GM12892 (cell line): Measurements from ENCODE around the gene PPP2R5C.

Source experiments
- POLR2A ChIP-seq: IDR thresholded peaks from 2 replicates; pipeline ENCODE4 v1.6.1; 2011; ENCODE audit warnings: low read depth, low read length, control low read depth
- POLR2AphosphoS5 ChIP-seq: IDR thresholded peaks from 2 replicates; pipeline ENCODE4 v1.6.1; 2011; ENCODE audit warnings: low read depth, low read length, control low read depth
- TAF1 ChIP-seq: IDR thresholded peaks from 2 replicates; pipeline ENCODE4 v1.6.1; 2011; ENCODE audit warnings: low read depth, mild to moderate bottlenecking, control low read depth, low read length, borderline replicate concordance

DNA sequence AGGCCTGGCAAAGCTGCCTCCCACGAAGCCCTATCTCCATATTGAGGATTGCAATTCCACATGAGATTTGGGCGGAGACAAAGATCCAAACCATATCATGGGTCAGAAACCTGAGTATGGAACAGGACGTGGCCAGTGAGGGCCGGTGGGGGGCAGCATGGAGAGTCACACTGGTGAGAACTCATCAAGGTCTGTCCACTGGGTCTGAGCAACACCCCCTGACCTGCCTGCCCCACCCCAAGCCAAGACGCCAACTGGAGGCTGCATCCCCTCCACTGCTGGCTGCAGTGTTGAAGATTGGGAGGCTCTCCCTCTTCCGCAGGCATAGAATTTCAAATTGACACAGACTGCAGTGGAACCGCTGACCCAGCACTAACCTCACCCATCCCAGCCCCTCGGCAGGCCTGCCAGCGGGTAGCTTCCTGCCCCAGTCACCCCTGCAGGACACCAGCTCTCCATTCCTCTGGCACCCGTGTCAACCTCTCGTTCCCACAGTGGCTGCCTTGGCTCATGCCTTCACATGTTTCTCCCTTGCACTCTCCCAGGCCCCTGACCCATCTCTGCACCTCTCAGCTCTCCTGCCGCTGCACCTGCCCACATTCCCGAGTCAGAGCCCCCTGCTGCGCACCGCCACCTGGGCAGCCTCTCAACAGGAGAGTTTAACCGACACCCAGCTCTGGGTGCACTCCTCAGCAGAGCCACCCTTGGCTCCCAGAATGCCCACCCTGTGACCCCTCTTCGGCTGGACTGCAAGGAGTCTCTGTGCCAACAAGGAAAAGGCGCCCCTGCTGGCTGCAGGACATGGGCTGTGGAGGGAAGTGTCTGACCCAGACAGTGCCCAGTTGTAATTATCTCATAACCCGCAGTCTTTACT lies 45.2 kb upstream of the PPP2R5C start:
- no peak for TF ChIP-seq TAF1
- no peak for TF ChIP-seq POLR2A
- TF ChIP-seq POLR2AphosphoS5 = no peak
